GM23248 (cell line): ENCODE results near the gene SSU72. TPM values are rescaled to one million over a fixed set of nuclear protein-coding genes. Genes with fewer than 3 reads are reported as not detected.
"Not testable (repeated sequence)": the region's sequence is repeated elsewhere in the genome, so short reads cannot be mapped to it uniquely, and the experiment has no call there.

Source experiments
- DNase-seq: peaks from one replicate; pipeline ENCODE4 v3.0.0-alpha.2; 2015
- H2AFZ ChIP-seq: fragments of 200-600 bp; sonication (generic); 2 replicates; pipeline ENCODE4 v1.6.1; 2016; ENCODE audit warnings: antibody characterized with exemption
- H3F3A ChIP-seq: fragments of 200-600 bp; sonication (generic); 2 replicates; pipeline ENCODE4 v1.6.1; 2016; ENCODE audit warnings: mild to moderate bottlenecking, antibody characterized with exemption, mixed run types; ENCODE audit not compliant: insufficient read depth
- H3K27ac ChIP-seq: fragments of 200-600 bp; sonication (generic); 2 replicates; pipeline ENCODE4 v1.5.1; 2016; ENCODE audit warnings: mild to moderate bottlenecking
- H3K27me3 ChIP-seq: fragments of 200-600 bp; sonication (generic); replicated peaks from 2 replicates; pipeline ENCODE4 v1.6.1; 2016; ENCODE audit warnings: mild to moderate bottlenecking; ENCODE audit not compliant: insufficient read depth
- H3K36me3 ChIP-seq: fragments of 200-600 bp; sonication (generic); 2 replicates; pipeline ENCODE4 v1.6.1; 2016; ENCODE audit warnings: low read depth, mild to moderate bottlenecking
- H3K4me1 ChIP-seq: fragments of 200-600 bp; sonication (generic); 2 replicates; pipeline ENCODE4 v1.6.1; 2016; ENCODE audit warnings: mild to moderate bottlenecking; ENCODE audit not compliant: insufficient read depth
- H3K4me2 ChIP-seq: fragments of 200-600 bp; sonication (generic); one replicate; pipeline ENCODE4 v1.6.1; 2016; ENCODE audit warnings: mild to moderate bottlenecking; ENCODE audit not compliant: unreplicated experiment
- H3K4me3 ChIP-seq: fragments of 200-600 bp; sonication (generic); 2 replicates; pipeline ENCODE4 v1.5.1; 2016; ENCODE audit warnings: mild to moderate bottlenecking
- H3K79me2 ChIP-seq: fragments of 200-600 bp; sonication (generic); 2 replicates; pipeline ENCODE4 v1.6.1; 2016; ENCODE audit warnings: mild to moderate bottlenecking; ENCODE audit not compliant: insufficient read depth
- H3K9ac ChIP-seq: fragments of 200-600 bp; sonication (generic); 2 replicates; pipeline ENCODE4 v1.6.1; 2016; ENCODE audit warnings: mild to moderate bottlenecking
- H3K9me2 ChIP-seq: fragments of 200-600 bp; sonication (generic); 2 replicates; pipeline ENCODE4 v1.6.1; 2016; ENCODE audit warnings: mixed run types, mild to moderate bottlenecking, moderate library complexity; ENCODE audit not compliant: insufficient read depth
- H3K9me3 ChIP-seq: fragments of 200-600 bp; sonication (generic); one replicate; pipeline ENCODE4 v1.6.1; 2017; ENCODE audit warnings: low read depth
- H4K20me1 ChIP-seq: fragments of 200-600 bp; sonication (generic); 2 replicates; pipeline ENCODE4 v1.6.0; 2016; ENCODE audit not compliant: insufficient read depth
- EZH2 ChIP-seq: fragments of 200-600 bp; sonication (generic); IDR thresholded peaks from 2 replicates; pipeline ENCODE4 v1.6.1; 2018; ENCODE audit warnings: antibody characterized with exemption, mild to moderate bottlenecking; ENCODE audit not compliant: insufficient read depth, poor library complexity, severe bottlenecking
- EZH2phosphoT487 ChIP-seq: fragments of 200-600 bp; sonication (generic); IDR thresholded peaks from 2 replicates; pipeline ENCODE4 v1.6.1; 2018; ENCODE audit warnings: antibody characterized with exemption, moderate library complexity, mild to moderate bottlenecking, low read depth; ENCODE audit not compliant: insufficient read depth
- WGBS, 2 experiments: methylation state at CpG; one replicate each; pipeline ENCODE4 v1.1.6; 2015 to 2017; ENCODE audit warnings: low lambda C conversion rate in 2 of 2, low coverage in 1 of 2; ENCODE audit errors: missing lambda C conversion rate in 2 of 2; 5-methylcytosine and 5-hydroxymethylcytosine counted together
- in situ Hi-C: fragments of 300-500 bp; cut with MboI; formaldehyde crosslinking; loops from 2 replicates; pipeline ENCODE4 v1.15.0; 2020
- polyA plus RNA-seq: library from polyadenylated mRNA; unstranded; fragments of >200 nt; fragmentation: Nextera tagmentation; extraction: Ambion mirVana; gene quantifications from 2 replicates; pipeline ENCODE4 v1.2.1, GENCODE V29; 2016
- total RNA-seq: library from RNA; depleted of rRNA; stranded (reverse); fragments of >200 nt; shearing (Covaris generic); gene quantifications from 2 replicates; pipeline ENCODE4 v1.2.3, GENCODE V29; 2014

The SSU72 gene
- total and polyA plus RNA-seq, 2 experiments from 2014 or later, result 69.2 to 204 TPM

DNA sequence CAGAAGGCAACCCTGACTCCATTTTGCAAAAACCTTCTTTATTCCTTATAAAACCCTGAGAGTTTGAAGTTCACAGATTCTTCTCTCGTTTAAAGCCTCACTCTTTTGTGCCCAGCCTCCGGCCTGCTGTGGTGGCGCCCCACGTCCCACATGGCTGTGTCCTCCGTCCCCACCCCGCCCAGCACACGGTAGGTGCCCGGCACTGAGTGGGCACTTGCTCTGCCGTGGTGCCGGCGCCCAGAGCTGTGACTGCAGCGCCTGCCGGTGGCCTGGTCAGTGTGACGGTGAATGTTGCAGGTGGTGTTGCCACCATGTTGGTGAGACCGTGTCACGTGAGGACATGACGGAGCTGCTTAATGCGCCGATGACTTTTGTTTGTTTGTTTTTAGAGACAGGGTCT is 53.3 kb downstream of the SSU72 start:
- Histone ChIP-seq H3F3A (no peaks in the 10 kb centered on the region), H3K27ac (no peak overlapping the region), H3K9me3 (no peaks in the 10 kb centered on the region), H3K4me2 (no peak overlapping the region), H3K9me2 (no peaks in the 10 kb centered on the region), H3K4me3 (no peak overlapping the region), H4K20me1 (no peaks in the 10 kb centered on the region), H3K36me3 (no peaks in the 10 kb centered on the region; the same call in 1 of the 2 replicates), H2AFZ (no peak overlapping the region), H3K9ac (no peak overlapping the region), H3K4me1 (no peaks in the 10 kb centered on the region), H3K79me2 (peaks cover 21% of the 10 kb centered on the region), H3K27me3 (no peaks in the 10 kb centered on the region)
- TF ChIP-seq EZH2, result no peak
- no peak for TF ChIP-seq EZH2phosphoT487
- 95 to 97% methylated on average over 15 to 19 of the region's 19 CpGs for WGBS, 2 experiments
- in situ Hi-C loops, result no loop called here
- DNase-seq, result no peak

DNA sequence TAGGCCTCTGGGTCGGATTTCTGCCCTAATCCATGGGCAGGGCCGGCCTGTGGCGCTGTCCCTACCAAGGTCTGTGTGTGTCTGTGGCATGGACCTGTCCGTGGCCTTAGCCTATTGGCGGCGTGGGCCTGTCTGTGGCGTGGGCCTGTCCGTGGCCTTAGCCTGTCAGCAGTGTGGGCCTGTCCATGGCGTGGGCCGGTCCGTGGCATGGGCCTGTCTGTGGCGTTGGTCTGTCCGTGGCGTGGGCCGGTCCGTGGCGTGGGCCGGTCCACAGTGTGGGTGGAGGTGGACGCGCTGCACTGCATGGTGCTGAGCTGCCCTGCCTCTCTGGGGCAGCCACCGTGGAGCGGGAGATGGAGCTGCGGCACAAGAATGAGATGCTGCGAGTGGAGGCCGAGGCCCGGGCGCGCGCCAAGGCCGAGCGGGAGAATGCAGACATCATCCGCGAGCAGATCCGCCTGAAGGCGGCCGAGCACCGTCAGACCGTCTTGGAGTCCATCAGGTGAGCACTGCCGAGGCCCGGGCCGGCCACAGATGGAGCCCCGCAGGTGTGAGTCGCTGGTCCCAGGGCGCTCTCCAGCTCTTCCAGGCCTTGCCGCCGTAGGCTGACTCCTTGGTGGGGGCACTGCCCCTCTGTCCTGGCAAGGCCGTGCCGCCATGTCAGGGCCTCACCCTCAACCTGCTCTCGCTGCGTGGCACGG is 54.7 kb downstream of the SSU72 start:
- H3K27ac ChIP-seq, H2AFZ ChIP-seq, H3K4me3 ChIP-seq, H3K9me3 ChIP-seq, H3K9me2 ChIP-seq, H3K9ac ChIP-seq, DNase-seq, H4K20me1 ChIP-seq, H3K36me3 ChIP-seq, H3K4me2 ChIP-seq, H3K4me1 ChIP-seq, H3K27me3 ChIP-seq, H3F3A ChIP-seq, in situ Hi-C loops: not testable (repeated sequence)
- WGBS, 2 experiments, result 95 to 98% methylated on average over 44 to 51 of the region's 51 CpGs
- peaks cover 34% of the 10 kb centered on the region for H3K79me2 ChIP-seq

DNA sequence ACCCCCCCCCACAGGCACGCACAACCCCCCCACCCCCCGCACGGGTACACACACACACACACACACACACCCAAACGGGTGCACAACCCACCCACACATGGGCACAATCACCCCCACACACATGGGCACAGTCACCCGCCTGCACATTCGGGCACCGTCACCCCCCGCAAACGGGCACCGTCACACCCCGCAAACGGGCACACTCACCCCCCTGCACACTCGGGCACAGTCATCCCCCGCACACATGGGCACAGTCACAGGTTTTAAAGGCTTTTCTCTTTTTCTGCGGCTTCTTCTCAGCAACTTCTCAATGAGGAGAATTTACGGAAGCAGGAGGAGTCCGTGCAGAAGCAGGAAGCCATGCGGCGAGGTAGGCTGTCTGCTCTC is 56.0 kb downstream of the SSU72 start:
- H3K4me2 ChIP-seq, H3K36me3 ChIP-seq, H3K4me1 ChIP-seq, H2AFZ ChIP-seq, H3K27me3 ChIP-seq, H3K4me3 ChIP-seq, H4K20me1 ChIP-seq, H3F3A ChIP-seq, in situ Hi-C loops, H3K9me2 ChIP-seq, H3K9ac ChIP-seq, H3K9me3 ChIP-seq, DNase-seq, H3K27ac ChIP-seq: not testable (repeated sequence)
- 87 to 91% methylated on average over 11 to 19 of the region's 19 CpGs for WGBS, 2 experiments
- H3K79me2 ChIP-seq, result peaks cover 48% of the 10 kb centered on the region

DNA sequence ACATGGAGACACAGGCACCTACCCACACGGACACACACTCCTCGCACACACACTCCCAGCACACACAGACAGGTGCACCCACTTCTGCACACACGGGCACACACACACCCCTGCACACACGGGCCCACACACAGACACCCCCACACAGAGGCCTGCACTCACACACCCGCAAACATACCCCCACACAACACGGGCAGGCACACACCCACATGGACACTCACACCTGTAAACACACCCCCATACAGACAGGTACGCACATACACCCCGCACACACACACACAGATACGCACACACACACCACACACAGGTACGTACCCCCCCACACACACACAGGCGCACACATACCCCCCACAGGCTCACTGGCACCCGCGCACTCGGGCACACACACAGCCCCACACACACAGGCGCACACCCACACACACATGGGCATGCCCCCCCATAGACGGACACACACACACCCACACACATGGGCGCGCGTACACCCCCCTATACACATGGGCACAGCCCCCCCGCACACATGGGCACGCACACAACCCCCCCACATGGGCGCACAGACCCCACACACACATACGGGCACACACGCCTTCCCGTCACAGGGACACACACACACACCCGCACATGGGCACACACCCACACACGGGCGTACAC is 56.6 kb downstream of the SSU72 start:
- TF ChIP-seq EZH2phosphoT487, result no peak
- no peak for TF ChIP-seq EZH2
- Histone ChIP-seq H3K9me3 (no peaks in the 10 kb centered on the region), H3K79me2 (peaks cover 51% of the 10 kb centered on the region), H3K9me2 (no peaks in the 10 kb centered on the region), H3K4me1 (no peaks in the 10 kb centered on the region), H3K9ac (no peak overlapping the region), H3K27ac (no peak overlapping the region), H3K27me3 (no peaks in the 10 kb centered on the region), H3F3A (no peaks in the 10 kb centered on the region), H3K4me2 (no peak overlapping the region), H4K20me1 (no peaks in the 10 kb centered on the region), H2AFZ (no peak overlapping the region), H3K4me3 (no peak overlapping the region), H3K36me3 (no peaks in the 10 kb centered on the region; the same call in 1 of the 2 replicates)
- 92 to 95% methylated on average over 18 to 28 of the region's 28 CpGs for WGBS, 2 experiments
- in situ Hi-C loops, result no loop called here
- DNase-seq, result no peak

DNA sequence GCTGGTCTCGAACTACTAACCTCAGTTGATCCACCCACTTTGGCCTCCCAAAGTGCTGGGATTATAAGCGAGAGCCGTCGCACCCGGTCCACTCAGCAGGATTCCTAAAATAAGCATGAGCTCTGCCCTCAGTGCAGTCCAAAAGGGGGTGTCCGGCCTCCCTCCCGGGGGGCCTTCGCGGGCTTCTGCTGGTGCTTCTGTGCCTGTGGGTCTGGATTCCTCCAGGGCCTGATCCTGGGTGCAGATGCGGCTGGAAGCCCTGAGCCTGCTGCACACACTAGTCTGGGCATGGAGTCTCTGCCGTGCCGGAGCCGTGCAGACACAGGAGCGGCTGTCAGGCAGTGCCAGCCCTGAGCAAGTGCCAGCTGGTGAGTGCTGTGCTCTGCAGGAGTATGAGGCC is 57.7 kb downstream of the SSU72 start:
- WGBS, 2 experiments, result 84 to 89% methylated on average over 13 to 14 of the region's 14 CpGs
- in situ Hi-C loops, H3K9me3 ChIP-seq: not testable (repeated sequence)

DNA sequence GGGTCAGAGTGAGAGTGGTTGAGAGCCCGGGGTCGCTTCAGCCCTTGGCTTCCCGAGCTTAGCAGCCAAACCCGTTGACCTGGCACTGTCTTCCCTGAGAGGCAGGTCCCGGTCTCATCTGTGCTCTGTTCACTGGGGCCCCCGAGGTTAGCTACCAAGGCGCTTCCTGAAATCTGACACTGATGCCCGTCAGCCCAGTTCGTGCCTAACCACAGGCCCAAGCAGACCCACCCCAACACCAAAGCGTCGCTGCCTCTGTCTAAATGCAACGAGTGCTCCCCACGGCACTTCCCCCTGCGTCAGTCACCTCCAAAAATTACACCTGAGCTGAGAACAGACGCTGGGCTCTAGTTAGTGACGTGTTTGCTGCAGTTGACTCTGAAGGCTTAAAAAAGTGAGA is 60.3 kb downstream of the SSU72 start:
- H3K9me3 ChIP-seq, H3K4me3 ChIP-seq, H3K27ac ChIP-seq, H3F3A ChIP-seq, H3K27me3 ChIP-seq, H4K20me1 ChIP-seq, DNase-seq, H3K4me1 ChIP-seq, H3K9ac ChIP-seq, H2AFZ ChIP-seq, in situ Hi-C loops, H3K36me3 ChIP-seq, H3K4me2 ChIP-seq, H3K9me2 ChIP-seq: not testable (repeated sequence)
- 75 to 76% methylated on average over 14 to 16 of the region's 16 CpGs for WGBS, 2 experiments
- peaks cover 41% of the 10 kb centered on the region for H3K79me2 ChIP-seq

More for the DNA sequence above, 57.7 kb downstream of the SSU72 start:
- H3K4me1 ChIP-seq, H3K27ac ChIP-seq, H2AFZ ChIP-seq, H4K20me1 ChIP-seq, H3K9ac ChIP-seq, H3K9me2 ChIP-seq, H3K4me2 ChIP-seq, H3K36me3 ChIP-seq, H3K4me3 ChIP-seq, H3F3A ChIP-seq, DNase-seq, H3K27me3 ChIP-seq: not testable (repeated sequence)
- peaks cover 53% of the 10 kb centered on the region for H3K79me2 ChIP-seq

DNA sequence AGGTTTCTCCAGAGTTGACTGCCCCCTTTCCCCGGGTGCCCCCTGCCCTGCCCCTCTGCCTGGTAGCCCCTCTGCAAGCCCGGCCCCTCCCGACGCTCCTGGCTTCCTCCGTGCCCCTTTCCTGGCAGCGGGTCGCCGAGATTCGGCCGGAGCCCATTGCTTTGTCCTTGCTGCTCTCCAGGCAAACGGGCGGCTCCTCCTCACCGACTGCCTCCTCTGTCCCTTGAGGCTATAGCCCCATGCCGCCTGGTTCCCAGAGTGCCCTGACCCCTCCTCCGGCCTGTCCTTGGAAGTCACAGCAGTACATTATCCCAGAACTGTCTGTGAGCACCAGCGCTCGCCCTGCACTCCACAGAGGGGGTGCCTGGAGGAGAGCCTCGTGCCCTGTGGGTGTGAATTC is 61.0 kb downstream of the SSU72 start:
- H3K27me3 ChIP-seq, H2AFZ ChIP-seq, H3K4me2 ChIP-seq, H3K36me3 ChIP-seq, H3K9me3 ChIP-seq, H3K9me2 ChIP-seq, H3F3A ChIP-seq, H3K4me1 ChIP-seq, in situ Hi-C loops, H3K27ac ChIP-seq, H4K20me1 ChIP-seq, DNase-seq: not testable (repeated sequence)
- 81 to 90% methylated on average over 15 to 18 of the region's 18 CpGs for WGBS, 2 experiments
- Histone ChIP-seq H3K79me2 (peaks cover 41% of the 10 kb centered on the region), H3K9ac (peak overlapping the region; percentile 97), H3K4me3 (peak overlapping the region; percentile 40; the same call in 1 of the 2 replicates)
